ENCODE measurements around the gene SLC66A2.

DNA sequence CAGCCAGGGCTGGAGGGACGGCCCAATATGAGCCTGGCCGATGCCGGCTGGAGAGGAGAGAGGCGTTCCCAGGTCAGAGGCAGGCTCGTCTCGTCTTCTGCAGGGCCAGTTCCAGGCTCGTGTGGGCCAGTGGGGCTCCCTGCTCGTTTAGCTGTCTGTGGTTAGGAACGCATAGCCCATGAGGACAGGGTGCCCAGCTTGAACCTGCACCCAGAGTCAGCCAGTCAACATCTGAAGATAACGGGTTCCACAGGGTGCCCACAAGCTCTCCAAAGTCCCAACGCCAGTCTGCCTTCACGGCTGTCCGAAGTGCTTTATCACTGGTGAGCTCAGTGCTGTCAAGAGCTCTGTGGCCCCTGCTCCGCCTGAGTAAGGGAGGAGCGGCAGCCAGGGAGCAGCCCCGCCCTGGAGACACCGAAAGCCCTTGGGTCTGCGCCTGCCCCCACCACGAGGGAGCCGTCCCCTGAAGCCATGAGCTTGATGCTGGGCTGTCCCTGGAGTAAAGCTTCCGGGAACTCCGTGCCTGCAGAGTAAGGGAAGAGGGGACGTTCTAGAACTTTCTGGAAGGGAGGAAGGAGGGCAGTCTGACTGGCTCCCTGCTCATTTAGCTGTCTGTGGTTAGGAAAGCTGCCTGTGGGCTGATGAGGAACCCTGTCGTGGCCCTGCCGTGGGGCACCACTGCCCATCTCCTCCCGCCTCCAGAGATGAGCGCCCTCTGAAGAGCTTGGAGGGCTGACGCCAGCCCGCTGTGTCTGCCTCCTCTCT lies 10.3 kb upstream of the SLC66A2 start:
- no peak for TF ChIP-seq EZH2 (IDR thresholded peaks at IDR 0.05; ENCODE audit: insufficient read depth, poor library complexity, severe bottlenecking)
- TF ChIP-seq EZH2phosphoT487 (IDR thresholded peaks at IDR 0.05; ENCODE audit: insufficient read depth, low read depth), result no peak

Measured in GM23248 (cell line).